Astrocyte (in vitro differentiated cells and primary cell): ENCODE measurements around the gene AFF4.

ENCODE experiments used
- EZH2 ChIP-seq: IDR thresholded peaks from 2 replicates; pipeline ENCODE4 v1.6.1; 2012; ENCODE audit warnings: mild to moderate bottlenecking, low read length, inconsistent platforms; ENCODE audit not compliant: insufficient read depth
- TF ChIP-seq, protein P1 (sequence below): IDR thresholded peaks from 2 replicates; pipeline ENCODE4 v1.5.1; 2011; ENCODE audit warnings: low read depth, mild to moderate bottlenecking, inconsistent platforms, low read length, moderate library complexity; ENCODE audit not compliant: insufficient read depth

- TF ChIP-seq, protein P1, sequence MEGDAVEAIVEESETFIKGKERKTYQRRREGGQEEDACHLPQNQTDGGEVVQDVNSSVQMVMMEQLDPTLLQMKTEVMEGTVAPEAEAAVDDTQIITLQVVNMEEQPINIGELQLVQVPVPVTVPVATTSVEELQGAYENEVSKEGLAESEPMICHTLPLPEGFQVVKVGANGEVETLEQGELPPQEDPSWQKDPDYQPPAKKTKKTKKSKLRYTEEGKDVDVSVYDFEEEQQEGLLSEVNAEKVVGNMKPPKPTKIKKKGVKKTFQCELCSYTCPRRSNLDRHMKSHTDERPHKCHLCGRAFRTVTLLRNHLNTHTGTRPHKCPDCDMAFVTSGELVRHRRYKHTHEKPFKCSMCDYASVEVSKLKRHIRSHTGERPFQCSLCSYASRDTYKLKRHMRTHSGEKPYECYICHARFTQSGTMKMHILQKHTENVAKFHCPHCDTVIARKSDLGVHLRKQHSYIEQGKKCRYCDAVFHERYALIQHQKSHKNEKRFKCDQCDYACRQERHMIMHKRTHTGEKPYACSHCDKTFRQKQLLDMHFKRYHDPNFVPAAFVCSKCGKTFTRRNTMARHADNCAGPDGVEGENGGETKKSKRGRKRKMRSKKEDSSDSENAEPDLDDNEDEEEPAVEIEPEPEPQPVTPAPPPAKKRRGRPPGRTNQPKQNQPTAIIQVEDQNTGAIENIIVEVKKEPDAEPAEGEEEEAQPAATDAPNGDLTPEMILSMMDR = no peak
- TF ChIP-seq EZH2 = no peak
These were observed 107.4 kb downstream of the AFF4 start for GRCh38 chr5:132856011-132856410.
